ENCODE data around the gene PDE6B.
"Not testable (repeated sequence)": the region's sequence is repeated elsewhere in the genome, so short reads cannot be mapped to it uniquely, and the experiment has no call there.

Gene PDE6B

DNA sequence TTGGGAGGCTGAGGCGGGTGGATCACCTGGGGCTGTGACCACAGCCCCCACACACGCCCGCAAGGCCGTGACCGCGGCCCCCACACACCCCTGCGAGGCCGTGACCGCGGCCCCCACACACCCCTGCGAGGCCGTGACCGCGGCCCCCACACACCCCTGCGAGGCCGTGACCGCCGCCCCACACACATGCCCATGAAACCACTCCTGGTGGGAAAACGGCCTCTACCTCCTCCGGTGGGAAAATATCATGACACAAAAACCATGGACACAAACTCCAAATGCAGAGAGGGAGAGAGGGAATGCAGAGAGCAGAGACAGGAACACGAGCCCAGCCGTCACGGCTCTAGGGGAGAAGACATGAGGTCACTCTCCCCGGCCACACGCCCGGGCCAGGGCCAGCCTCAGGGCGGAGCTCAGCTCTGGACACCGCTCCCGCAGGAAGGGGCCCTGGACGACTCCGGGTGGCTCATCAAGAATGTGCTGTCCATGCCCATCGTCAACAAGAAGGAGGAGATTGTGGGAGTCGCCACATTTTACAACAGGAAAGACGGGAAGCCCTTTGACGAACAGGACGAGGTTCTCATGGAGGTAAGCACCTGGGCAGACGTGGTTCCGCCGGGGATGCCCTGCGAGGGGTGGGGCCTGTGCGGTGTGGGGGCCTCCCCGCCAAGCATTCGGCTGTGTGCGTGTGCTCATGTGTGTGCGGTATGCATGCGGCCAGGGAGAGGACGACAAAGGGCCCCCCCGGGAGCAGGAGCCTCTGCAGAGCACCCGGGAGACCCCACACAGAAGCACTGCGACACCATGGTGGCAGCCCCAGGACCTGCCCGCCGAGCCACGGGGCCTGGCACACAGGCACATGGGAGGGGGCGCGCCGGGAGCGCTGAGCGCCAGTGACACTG, 31.3 kb downstream of the PDE6B start:
- no peak for DNase-seq (ENCODE audit: low read depth in 2 of 2)

DNA sequence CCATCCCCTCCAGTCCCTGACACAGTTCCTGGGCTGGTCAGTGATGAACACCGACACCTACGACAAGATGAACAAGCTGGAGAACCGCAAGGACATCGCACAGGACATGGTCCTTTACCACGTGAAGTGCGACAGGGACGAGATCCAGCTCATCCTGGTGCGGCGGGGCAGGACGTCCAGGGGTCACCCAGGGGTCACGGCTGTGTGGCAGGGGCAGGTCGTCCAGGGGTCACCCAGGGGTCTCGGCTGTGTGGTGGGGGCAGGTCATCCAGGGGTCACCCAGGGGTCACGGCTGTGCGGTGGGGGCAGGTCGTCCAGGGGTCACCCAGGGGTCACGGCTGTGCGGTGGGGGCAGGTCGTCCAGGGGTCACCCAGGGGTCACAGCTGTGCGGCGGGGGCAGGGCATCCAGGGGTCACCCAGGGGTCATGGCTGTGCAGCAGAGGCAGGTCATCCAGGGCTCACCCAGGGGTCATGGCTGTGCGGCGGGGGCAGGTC, 32.0 kb downstream of the PDE6B start:
- no peak for DNase-seq (ENCODE audit: low read depth in 2 of 2)

DNA sequence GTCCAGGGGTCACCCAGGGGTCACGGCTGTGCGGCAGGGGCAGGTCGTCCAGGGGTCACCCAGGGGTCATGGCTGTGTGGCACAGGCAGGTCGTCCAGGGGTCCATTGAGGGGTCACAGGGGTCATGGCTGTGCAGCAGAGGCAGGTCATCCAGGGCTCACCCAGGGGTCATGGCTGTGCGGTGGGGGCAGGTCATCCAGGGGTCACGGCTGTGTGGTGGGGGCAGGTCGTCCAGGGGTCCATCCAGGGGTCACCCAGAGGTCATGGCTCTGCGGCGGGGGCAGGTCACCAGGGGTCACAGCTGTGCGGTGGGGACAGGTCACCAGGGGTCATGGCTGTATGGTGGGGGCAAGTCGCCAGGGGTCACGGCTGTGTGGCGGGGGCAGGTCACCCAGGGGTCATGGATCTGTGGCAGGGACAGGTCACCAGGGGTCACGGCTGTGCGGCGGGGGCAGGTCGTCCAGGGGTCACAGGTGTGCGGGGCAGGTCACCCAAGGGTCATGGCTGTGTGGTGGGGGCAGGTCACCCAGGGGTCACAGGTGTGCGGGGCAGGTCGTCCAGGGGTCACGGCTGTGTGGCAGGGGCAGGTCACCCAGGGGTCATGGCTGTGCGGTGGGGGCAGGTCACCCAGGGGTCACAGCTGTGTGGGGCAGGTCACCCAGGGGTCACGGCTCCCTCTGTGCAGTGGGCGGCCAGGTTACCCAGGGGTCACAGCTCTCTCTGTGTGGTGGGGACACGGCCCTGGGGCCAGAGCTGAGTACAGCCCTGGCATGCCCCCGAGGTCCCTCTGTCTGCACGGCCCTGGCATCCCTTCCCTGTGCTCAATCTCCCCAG, 32.7 kb downstream of the PDE6B start:
- no peak for DNase-seq (ENCODE audit: low read depth in 2 of 2)

DNA sequence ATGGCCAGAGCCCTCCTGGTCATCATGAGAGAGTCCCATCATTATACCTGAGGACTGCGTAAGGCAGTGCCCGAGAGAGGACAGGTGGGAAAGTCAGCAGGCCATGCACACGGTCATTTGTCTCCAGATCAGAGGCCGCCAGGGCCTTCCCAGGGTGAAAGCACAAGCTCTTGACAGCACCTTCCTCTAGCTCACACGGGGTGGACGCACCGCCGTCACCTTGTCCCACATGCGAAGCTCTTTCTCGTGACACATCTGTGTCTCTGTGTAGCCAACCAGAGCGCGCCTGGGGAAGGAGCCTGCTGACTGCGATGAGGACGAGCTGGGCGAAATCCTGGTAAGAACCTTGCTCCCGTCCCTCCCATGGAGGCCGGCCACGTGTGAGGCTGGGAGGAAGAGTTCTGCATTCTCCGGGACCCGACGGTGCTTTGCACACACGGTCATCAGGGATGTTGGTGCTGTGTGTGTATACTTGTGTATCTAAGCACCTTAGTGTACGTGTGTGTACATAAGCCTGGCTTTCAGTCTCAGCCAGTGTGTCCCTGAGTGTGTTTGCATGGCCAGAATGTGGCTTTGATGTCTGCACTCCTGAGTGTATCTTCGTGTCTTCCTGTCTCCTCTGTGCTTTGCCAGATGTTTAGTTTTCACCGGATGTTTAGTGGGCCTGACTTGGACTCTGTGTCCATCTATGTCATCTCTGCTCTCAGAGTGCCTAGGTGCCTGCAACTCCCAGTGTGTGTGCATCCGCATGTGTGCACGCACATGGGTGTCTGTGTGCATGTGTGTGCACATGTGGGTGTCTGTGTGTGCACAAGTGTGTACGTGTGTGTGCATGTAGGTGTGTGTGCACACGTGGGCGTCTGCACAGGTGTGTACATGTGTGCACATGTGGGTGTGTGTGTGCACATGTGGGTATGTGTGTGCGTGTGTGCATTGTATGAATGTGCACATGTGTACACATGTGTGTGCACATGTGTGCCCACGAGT, 33.6 kb downstream of the PDE6B start:
- no peak for DNase-seq (ENCODE audit: low read depth in 2 of 2)

DNA sequence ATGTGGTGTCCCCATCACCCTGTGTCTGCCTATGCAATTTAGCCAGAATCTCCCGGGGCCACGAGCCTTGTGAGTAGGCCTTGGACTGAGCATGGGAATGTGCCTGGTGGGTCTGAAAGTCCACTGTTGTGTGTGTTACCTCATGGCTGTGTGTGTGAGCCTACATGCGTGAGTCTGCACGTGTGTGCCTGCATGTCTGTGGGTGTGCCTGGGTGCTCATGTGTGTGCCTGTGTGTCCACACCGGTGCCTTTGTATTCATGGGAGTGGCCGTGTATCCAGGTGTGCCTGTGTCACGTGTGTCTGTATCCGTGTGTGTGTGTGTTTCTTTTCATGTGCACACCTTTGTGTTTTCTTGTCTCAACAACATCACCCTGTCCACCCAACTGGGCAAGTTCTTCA, 34.5 kb downstream of the PDE6B start:
- no peak for DNase-seq (ENCODE audit: low read depth in 2 of 2)

DNA sequence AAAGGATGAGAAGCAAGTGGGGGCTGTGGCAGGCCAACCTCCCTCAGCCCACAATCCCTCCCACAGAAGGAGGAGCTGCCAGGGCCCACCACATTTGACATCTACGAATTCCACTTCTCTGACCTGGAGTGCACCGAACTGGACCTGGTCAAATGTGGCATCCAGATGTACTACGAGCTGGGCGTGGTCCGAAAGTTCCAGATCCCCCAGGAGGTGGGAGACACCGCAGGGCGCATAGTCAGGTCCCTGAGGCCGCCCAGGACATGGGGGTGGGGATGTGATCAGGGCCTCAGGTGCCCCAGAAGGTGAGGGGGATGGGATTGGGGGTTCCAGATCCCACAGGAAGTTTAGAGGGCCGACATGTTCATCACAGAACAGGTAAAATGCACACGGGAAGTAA, 35.0 kb downstream of the PDE6B start:
- DNase-seq (ENCODE audit: low read depth in 2 of 2), result no peak

DNA sequence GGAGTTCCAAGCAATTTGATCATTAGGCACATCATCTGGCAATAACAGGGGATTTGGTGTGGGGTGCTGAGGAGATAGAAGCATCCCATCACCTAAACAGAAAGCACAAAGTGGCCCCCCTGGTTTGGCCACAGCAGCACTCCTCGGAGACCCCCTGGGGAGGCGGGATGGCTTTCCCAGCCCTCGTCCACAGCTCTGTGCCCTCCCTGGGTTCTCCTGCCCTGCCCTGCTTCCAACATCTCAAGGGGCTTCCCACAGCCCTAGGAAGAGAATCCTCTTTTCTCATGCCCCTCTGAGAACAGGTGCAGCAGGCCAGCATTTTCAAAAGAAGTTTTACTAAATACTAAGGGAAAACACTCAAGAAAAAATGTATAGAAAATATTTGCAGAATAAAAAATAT, 35.9 kb downstream of the PDE6B start:
- DNase-seq (ENCODE audit: low read depth in 2 of 2), result no peak

DNA sequence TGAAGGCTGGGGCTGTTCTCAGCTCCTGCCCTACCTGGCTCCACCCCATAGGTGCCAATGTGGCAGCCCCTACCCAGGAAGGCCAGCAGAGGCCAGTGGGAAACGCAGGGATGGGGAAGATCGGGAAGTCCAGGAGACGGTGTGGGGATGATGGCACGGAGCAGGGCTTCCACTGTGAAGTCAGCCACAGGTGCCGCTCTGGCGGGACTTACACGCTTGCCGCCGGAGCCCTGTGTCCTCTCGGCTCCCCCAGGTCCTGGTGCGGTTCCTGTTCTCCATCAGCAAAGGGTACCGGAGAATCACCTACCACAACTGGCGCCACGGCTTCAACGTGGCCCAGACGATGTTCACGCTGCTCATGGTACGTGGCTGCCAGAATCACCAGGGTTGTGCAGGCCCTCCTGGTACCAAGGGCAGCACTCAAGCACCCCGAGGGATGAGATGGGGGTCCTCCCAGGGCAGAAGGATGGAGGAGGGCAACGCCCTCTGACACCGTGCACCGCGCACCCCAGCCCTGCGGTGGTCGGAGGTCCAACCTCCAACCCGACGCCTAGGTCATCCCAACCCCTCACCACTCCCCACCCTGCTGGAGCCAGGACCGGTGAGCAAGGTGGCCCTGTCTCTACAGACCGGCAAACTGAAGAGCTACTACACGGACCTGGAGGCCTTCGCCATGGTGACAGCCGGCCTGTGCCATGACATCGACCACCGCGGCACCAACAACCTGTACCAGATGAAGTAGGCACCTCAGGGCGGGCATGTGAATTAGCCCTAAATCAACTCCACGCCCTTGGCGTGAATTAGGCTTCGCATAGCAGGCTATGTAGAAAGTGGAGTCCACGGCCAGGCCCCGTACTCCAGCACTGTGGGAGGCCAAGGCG, 36.7 kb downstream of the PDE6B start:
- DNase-seq (ENCODE audit: low read depth in 2 of 2), result no peak

DNA sequence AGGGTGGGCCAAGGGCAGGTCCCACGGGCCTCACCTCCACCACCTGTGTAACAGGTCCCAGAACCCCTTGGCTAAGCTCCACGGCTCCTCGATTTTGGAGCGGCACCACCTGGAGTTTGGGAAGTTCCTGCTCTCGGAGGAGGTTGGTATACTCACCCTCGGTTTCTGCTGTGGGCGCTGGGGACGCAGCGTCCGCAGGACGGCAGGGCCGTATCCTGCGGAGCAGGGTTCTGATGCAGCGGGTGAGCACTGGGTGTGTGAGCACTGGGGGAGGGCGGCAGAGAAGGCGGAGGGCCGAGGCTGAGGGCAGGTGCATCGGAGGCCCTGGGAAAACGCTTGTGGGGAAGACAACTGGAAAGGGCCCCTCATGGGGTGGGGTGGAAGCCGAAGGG, 37.7 kb downstream of the PDE6B start:
- DNase-seq (ENCODE audit: low read depth in 2 of 2), result no peak

DNA sequence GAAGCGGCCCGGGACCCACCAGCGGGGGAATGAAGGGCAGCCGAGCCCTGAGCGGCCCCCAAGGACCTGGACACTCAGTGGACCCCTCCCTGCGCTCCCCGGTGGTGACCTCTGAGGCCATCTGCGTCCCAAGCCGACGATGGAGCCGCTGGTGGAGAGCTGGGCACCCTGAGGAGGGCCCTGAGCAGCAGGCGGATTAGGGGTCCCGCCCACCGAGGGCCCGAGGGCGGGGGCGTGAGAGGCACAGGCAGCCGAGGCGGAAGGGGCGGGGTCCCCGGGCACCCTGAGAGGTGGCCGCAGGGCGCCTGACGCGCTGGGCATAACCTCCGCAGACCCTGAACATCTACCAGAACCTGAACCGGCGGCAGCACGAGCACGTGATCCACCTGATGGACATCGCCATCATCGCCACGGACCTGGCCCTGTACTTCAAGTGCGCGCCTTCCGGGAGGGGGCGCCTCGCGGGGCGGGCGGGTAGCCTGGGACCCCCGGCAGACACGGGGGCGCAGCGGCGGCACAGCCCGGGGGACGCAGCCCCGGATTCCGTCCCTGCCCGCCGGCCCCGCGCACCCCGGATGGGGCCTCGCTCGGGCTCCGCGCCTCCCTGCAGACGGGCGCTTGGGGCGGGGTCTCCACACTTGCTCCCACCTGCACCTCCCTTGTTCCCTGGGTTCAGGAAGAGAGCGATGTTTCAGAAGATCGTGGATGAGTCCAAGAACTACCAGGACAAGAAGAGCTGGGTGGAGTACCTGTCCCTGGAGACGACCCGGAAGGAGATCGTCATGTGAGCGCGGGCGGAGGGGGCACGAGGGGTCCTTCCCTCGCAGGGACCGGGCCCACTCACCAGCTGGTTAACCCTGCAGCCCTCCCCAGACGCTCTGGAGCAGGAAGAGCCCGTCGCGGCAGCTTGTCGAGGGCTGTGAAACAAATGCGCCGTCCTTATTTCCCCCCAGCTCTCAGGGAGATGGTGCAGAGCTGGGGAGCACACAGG, 38.4 kb downstream of the PDE6B start:
- peak; percentile 69 to 71 for DNase-seq (ENCODE audit: low read depth in 2 of 2)

DNA sequence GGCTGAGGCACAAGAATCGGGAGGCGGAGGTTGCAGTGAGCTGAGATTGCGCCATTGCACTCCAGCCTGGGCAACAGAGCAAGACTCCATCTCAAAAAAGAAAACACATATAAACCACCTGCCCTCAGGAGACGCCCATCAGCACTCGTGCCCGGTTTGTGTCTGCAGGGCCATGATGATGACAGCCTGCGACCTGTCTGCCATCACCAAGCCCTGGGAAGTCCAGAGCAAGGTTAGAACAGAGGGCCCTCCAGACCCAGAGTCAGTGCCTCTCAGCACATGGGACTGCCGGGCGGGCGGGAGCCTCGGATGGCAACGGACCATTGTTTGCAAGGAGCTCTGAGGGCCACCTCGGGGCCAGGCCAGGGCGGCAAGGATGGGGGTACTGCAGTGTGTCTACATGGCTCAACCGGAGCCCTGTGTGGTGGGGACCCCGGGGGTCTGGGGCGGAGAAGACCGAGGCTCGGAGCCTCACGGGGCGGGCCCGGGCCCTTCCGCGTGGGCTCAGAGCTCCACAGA, 39.4 kb downstream of the PDE6B start:
- no peak for DNase-seq (ENCODE audit: low read depth in 2 of 2)

DNA sequence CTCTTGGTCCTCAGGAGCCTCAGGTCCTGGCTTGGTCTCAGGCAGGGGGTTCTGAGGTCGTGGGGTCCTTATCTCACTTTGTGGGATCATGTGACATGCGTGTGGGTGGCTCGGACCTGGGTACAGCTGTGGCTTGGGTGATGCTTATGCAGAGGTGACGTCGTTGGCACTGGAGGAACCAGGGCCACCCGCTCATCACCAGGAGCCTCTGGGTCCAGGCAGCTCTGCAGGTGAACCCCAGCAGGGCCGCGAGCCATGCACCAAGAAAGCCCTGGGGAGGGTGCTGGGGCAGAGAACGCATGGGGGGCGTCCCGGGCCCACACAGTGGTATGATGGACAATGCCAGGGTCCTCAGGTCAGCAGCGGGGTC, 40.0 kb downstream of the PDE6B start:
- no peak for DNase-seq (ENCODE audit: low read depth in 2 of 2)

DNA sequence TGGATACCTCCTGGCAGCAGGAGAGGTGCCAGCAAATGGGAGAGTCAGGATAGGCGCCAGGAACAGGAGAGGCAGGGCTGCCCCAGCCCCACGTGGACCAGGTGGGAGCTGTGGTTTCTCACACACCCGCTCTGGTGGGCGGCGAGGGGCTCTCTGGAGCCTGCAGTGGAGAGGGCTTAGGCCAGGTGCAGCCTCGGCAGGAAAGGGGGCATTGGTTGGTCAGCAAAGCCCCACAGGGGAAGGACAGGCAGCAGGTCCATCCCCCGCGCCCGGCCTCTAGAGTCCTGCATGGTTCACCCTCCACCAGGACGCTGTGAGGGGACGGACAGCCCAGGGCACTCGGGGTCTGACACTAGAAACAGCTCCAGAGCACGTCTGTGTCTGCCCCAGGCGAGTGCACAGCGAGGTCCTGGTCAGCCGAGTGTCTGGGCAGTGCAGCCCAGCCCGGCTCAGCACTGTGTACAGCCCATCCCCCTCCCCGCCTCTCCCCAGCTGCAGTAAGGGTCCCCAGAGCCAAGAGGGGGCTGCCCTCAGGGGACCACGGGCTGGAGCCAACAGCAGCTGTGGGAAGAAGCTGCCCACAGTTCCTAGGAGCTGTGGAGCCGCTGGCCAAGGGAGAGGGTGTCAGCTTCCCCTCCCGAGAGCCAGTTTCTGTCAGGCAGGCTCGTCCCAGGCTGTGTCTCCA, 40.5 kb downstream of the PDE6B start:
- DNase-seq (ENCODE audit: low read depth in 2 of 2), result no peak

DNA sequence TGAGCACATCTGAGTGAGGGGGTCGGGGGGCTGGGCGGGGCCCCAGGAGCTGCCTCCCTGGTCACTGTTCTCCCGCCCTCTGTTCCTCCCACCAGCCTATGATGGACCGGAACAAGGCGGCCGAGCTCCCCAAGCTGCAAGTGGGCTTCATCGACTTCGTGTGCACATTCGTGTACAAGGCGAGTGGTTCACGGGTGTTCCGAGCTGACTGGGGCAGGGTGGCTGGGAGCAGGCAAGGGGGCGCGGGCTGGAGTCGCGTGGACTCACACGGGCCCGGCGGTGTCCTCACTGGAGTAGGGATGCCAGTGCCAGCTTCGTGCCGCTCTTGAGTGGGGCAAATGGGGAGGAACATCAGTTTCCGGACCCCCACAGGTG, 41.0 kb downstream of the PDE6B start:
- DNase-seq (ENCODE audit: low read depth in 2 of 2), result no peak

DNA sequence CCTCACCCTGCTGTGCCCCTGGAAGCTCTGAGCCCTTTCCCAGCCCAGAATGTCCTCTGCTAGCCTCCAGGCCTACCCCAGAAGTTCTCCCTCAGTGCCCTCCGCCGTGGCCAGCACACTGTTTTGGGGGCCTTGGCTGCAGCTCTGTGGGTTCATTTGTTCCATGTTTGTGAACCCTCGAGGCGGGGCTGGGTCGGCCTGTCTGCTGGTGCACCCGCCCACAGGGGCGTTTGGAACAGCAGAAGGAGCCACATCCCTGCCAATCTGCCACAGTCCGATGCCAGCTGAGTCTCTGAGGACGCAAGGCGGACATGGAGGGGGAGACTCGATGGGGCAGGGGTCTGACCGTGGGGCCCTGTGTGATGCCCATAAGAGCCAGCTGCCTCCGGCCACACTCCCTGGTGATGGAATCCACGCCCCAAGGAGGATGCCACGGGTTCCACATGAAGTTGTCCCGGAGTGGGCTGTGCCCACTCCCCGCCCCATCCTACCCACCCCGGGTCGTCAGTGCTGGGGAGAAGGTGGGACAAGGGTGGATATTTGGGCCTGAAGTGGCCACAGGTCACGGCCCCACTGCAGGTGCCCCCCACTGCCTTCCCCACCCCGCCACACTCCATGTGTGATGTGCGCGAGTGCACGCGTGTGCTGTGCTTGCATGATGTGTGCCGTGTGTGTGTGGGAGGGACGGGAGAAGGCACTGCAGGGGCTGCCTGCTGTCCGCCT, 41.6 kb downstream of the PDE6B start:
- DNase-seq (ENCODE audit: low read depth in 2 of 2), result no peak

DNA sequence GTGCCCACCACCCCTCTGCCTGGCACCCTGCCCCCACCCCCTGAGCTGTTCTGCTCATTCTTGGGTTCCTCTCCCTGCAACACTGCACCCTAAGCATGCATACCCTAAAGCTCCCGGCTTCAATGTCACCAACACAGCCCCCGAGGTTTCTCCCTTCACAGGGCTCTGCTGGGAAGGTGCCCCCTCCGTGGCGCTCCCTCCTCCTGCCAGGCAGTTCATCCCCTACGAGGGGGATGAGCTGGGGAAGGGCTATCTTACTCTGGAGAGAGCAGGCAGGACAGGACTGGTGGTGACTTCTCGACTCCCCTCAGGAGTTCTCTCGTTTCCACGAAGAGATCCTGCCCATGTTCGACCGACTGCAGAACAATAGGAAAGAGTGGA, 42.2 kb downstream of the PDE6B start:
- DNase-seq (ENCODE audit: low read depth in 2 of 2), result no peak

DNA sequence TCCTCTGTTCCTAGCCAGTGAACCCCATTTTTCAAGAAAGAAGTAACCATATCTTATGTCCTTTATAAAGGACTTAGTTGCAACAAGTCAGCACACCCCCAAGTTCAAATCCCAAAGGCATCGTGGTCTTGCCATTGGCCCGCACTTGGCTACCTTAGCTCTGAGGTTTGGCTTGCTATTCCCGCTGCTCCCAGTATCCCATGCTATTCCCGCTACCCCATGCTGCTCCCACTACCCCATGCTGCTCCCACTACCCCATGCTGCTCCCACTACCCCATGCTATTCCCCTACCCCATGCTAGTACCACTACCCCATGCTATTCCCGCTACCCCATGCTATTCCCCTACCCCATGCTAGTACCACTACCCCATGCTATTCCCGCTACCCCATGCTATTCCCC, 42.8 kb downstream of the PDE6B start:
- DNase-seq (ENCODE audit: low read depth in 2 of 2), result not testable (repeated sequence)
